Inflammatory macrophage treated with lipopolysaccharide for 4 hours (primary cell): ENCODE results near the gene FMOD.
"Not testable (repeated sequence)": the region's sequence is repeated elsewhere in the genome, so short reads cannot be mapped to it uniquely, and the experiment has no call there.

Experiments
- DNase-seq: peaks from one replicate; pipeline ENCODE4 v3.0.0-alpha.2; 2020

Gene FMOD

GRCh38 chr1:203325026-203325417 is 25.9 kb downstream of the FMOD start:
- DNase-seq, result peak; percentile 46

- peak; percentile 61 for DNase-seq
Measured at GRCh38 chr1:203324105-203325025, 26.6 kb downstream of the FMOD start.

- no peak for DNase-seq
Measured at GRCh38 chr1:203323587-203323986, 27.3 kb downstream of the FMOD start.

- peak; percentile 28 for DNase-seq
Measured at GRCh38 chr1:203322500-203323179, 28.3 kb downstream of the FMOD start.

- DNase-seq, result no peak
Measured at GRCh38 chr1:203321273-203322052, 29.5 kb downstream of the FMOD start.

GRCh38 chr1:203320591-203321272 is 30.2 kb downstream of the FMOD start:
- peak; percentile 53 for DNase-seq

GRCh38 chr1:203318229-203318517 is 32.7 kb downstream of the FMOD start:
- DNase-seq, result no peak

GRCh38 chr1:203317429-203318228 is 33.3 kb downstream of the FMOD start:
- DNase-seq, result no peak

GRCh38 chr1:203316626-203317093 is 34.3 kb downstream of the FMOD start:
- DNase-seq, result no peak

- not testable (repeated sequence) for DNase-seq
Measured at GRCh38 chr1:203314025-203314759, 36.7 kb downstream of the FMOD start.

GRCh38 chr1:203311368-203312301 is 39.3 kb downstream of the FMOD start:
- DNase-seq, result no peak

GRCh38 chr1:203308923-203309331 is 42.0 kb downstream of the FMOD start:
- no peak for DNase-seq

- DNase-seq, result no peak
Measured at GRCh38 chr1:203308328-203308922, 42.5 kb downstream of the FMOD start.

- no peak for DNase-seq
Measured at GRCh38 chr1:203307641-203308126, 43.2 kb downstream of the FMOD start.

GRCh38 chr1:203306965-203307541 is 43.9 kb downstream of the FMOD start:
- DNase-seq, result peak; percentile 23

- DNase-seq, result peak; percentile 56
Measured at GRCh38 chr1:203306089-203306964, 44.6 kb downstream of the FMOD start.

- DNase-seq, result no peak
Measured at GRCh38 chr1:203305809-203306088, 45.2 kb downstream of the FMOD start.
